GM12872 (cell line): ENCODE results near the gene EYA4.

ENCODE experiments used
- CTCF ChIP-seq: IDR thresholded peaks from 3 replicates; pipeline ENCODE4 v1.5.1; 2011; ENCODE audit warnings: low read depth, mild to moderate bottlenecking, low read length, moderate library complexity; ENCODE audit not compliant: insufficient read depth

EYA4 gene

DNA sequence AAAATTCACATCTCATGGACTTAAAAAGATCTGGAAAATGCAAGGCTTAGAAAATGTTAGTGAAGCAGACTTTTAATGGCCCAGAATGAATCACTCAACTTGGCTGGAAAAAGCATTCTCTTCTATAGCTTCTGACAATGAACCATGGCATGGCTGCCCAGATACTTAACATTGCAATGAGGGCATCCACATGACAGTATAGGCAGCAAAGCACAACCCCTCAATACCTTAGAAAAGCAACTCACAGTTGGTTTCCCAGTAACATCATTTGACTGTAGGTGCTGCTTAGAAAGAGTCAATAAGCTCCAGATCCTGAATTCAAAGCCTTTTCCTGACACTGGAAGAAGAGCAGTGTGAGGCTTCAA, 155.8 kb downstream of the EYA4 start:
- no peak for TF ChIP-seq CTCF

GRCh38 chr6:133399426-133399825, 158.3 kb downstream of the EYA4 start:
- no peak for TF ChIP-seq CTCF

- no peak for TF ChIP-seq CTCF
These were observed 163.0 kb downstream of the EYA4 start for GRCh38 chr6:133404151-133404550.

DNA sequence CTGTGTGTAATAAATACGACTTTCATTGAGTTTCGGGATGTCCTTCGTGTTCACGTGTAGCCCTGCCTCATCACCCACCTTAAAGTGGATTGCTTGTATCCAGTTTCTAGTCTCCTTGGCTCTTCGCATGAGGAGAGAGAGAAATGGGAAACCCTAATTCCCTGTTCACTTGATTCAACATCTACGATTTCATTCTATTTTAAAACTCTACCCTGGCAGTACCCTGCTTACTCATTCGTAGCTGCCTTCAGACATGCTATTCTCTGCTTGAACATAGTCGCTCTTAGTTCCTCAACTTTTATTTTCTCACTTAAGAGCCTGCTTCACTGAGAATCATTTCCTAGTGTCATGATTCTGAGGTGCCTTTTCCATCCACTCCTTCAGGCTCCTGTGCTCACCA, 163.6 kb downstream of the EYA4 start:
- no peak for TF ChIP-seq CTCF

- no peak for TF ChIP-seq CTCF
These were observed 166.4 kb downstream of the EYA4 start for GRCh38 chr6:133407320-133408100.

DNA sequence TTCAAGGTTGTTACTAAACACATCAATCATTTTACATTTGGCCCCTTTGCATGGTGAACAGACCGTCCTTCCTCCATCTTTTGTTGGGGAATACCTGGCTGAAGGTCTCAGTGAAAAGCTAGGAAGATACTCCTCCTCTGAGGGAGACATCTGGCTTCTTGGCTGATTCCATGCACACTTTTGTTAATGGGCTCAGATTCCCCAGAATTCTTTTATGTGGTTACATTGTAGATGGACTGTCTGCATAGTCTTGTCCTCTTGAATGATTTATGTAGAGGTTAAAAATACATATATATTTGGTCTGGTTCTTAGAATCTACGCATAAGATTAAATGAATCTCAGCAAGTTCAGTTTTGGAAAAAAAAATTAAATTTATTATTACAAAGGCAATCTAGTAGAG, 167.0 kb downstream of the EYA4 start:
- TF ChIP-seq CTCF, result no peak

- TF ChIP-seq CTCF, result no peak
These were observed 167.4 kb downstream of the EYA4 start for GRCh38 chr6:133408543-133408942.
